B cell (primary cell): ENCODE results near the gene THADA. TPM values are rescaled to one million over a fixed set of nuclear protein-coding genes. Genes with fewer than 3 reads are reported as not detected.

ENCODE experiments used
- ATAC-seq: fragments of 200-7000 bp; cut with Tn5 transposase; one replicate; pipeline ENCODE4 v1.10.0; 2021; ENCODE audit warnings: low read depth, mild to moderate bottlenecking, moderate number of reproducible peaks, moderate library complexity
- CTCF ChIA-PET: fragments of 350-600 bp; sonication (Branson Sonifier 250); formaldehyde crosslinking; loops from one replicate; lab custom pipeline; 2021; ENCODE audit warnings: antibody characterized with exemption, inconsistent platforms; lab: Charles Lee
- POLR2A ChIA-PET: fragments of 350-600 bp; sonication (Branson Sonifier 250); formaldehyde crosslinking; loops from one replicate; lab custom pipeline; 2021; ENCODE audit warnings: antibody characterized with exemption; lab: Charles Lee
- DNase-seq: peaks from one replicate; pipeline ENCODE4 v3.0.0; 2013
- H2AFZ ChIP-seq: 2 replicates; pipeline ENCODE4 v1.6.1; 2012; ENCODE audit warnings: mild to moderate bottlenecking, low read depth, low read length; ENCODE audit not compliant: insufficient read depth, poor library complexity, severe bottlenecking
- H3K27ac ChIP-seq, 2 donors: 1 replicate in 1 of 2; 2 replicates in 1 of 2; pipeline ENCODE4 v1.5.1; 2012 to 2013; ENCODE audit warnings: low read length in 2 of 2, mild to moderate bottlenecking in 2 of 2, moderate library complexity in 1 of 2
- H3K27me3 ChIP-seq, 4 experiments: fragments of 200-600 bp in 1 of 4; sonication (generic) in 1 of 4; replicated peaks in 1 of 4; 1 replicate in 2 of 4; 2 replicates in 2 of 4; pipeline versions ENCODE4 v1.6.1 to v1.7.0; 2013 to 2016; ENCODE audit warnings: low read length in 3 of 4, mild to moderate bottlenecking in 2 of 4, mixed read lengths in 1 of 4, moderate library complexity in 1 of 4; ENCODE audit not compliant: insufficient read depth in 4 of 4, control insufficient read depth in 3 of 4; ENCODE audit errors: control extremely low read depth in 1 of 4
- H3K36me3 ChIP-seq, 2 experiments: replicated peaks in 1 of 2; 1 replicate in 1 of 2; 2 replicates in 1 of 2; pipeline versions ENCODE4 v1.6.1 to v1.7.1; 2013; ENCODE audit warnings: low read length in 1 of 2; ENCODE audit not compliant: insufficient read depth in 2 of 2, control insufficient read depth in 1 of 2; ENCODE audit errors: control extremely low read depth in 1 of 2, extremely low read depth in 1 of 2
- H3K4me1 ChIP-seq, 2 donors: fragments of 200-600 bp in 1 of 2; sonication (generic) in 1 of 2; 1 replicate in 1 of 2; 2 replicates in 1 of 2; pipeline versions ENCODE4 v1.5.1 to v1.6.1; 2013 to 2017; ENCODE audit warnings: low read length in 2 of 2; ENCODE audit not compliant: control insufficient read depth in 2 of 2, insufficient read depth in 2 of 2
- H3K4me2 ChIP-seq: replicated peaks from 2 replicates; pipeline ENCODE3; 2012; ENCODE audit warnings: mild to moderate bottlenecking, low read depth, low read length; ENCODE audit not compliant: poor library complexity, severe bottlenecking
- H3K4me3 ChIP-seq, 5 experiments: fragments of 200-600 bp in 1 of 5; sonication (generic) in 1 of 5; 1 replicate in 3 of 5; 2 replicates in 2 of 5; pipeline versions ENCODE4 v1.5.1 to v1.7.0; 2011 to 2016; ENCODE audit warnings: low read length in 4 of 5, mild to moderate bottlenecking in 4 of 5, low read depth in 2 of 5, control low read depth in 1 of 5, moderate library complexity in 1 of 5; ENCODE audit not compliant: insufficient read depth in 1 of 5; ENCODE audit errors: control extremely low read depth in 1 of 5, extremely low read depth in 1 of 5
- H3K79me2 ChIP-seq: fragments of 200-600 bp; sonication (generic); one replicate; pipeline ENCODE4 v1.6.0; 2016; ENCODE audit warnings: low read length; ENCODE audit not compliant: control insufficient read depth, insufficient read depth
- H3K9ac ChIP-seq: fragments of 200-600 bp; sonication (generic); 2 replicates; pipeline ENCODE4 v1.6.1; 2017; ENCODE audit warnings: mild to moderate bottlenecking, low read length, moderate library complexity
- H3K9me3 ChIP-seq, 3 donors: one replicate each; pipeline versions ENCODE4 v1.6.1 to v1.7.1; 2013; ENCODE audit warnings: low read length in 2 of 3; ENCODE audit not compliant: control insufficient read depth in 2 of 3, insufficient read depth in 1 of 3; ENCODE audit errors: control extremely low read depth in 1 of 3
- H4K20me1 ChIP-seq: 2 replicates; pipeline ENCODE4 v1.6.0; 2012; ENCODE audit warnings: mild to moderate bottlenecking, low read length; ENCODE audit not compliant: insufficient read depth, control insufficient read depth, poor library complexity, severe bottlenecking
- H3K27ac Mint-ChIP-seq: one replicate; pipeline ENCODE4 v1.8.0; 2021; ENCODE audit warnings: mixed read lengths
- H3K27me3 Mint-ChIP-seq: one replicate; pipeline ENCODE4 v1.8.0; 2021; ENCODE audit warnings: mixed read lengths
- H3K4me1 Mint-ChIP-seq: one replicate; pipeline ENCODE4 v1.8.0; 2021; ENCODE audit warnings: mixed read lengths
- H3K4me3 Mint-ChIP-seq: one replicate; pipeline ENCODE4 v1.8.0; 2021; ENCODE audit warnings: mixed read lengths
- H3K9me3 Mint-ChIP-seq: one replicate; pipeline ENCODE4 v1.8.0; 2022; ENCODE audit warnings: mixed read lengths; ENCODE audit not compliant: insufficient read depth
- CTCF ChIP-seq: fragments of 200-600 bp; IDR thresholded peaks from one replicate; pipeline ENCODE4 v1.8.0; 2022; ENCODE audit warnings: antibody characterized with exemption, mild to moderate bottlenecking
- EZH2 ChIP-seq: IDR thresholded peaks from 2 replicates; pipeline ENCODE4 v1.6.1; 2012; ENCODE audit warnings: borderline replicate concordance, low read depth, mild to moderate bottlenecking, moderate library complexity, low read length; ENCODE audit not compliant: insufficient read depth, poor library complexity, severe bottlenecking
- WGBS: methylation state at CpG from one replicate; pipeline ENCODE4 v1.1.5; 2013; ENCODE audit warnings: missing lambda C conversion rate; ENCODE audit not compliant: insufficient coverage; 5-methylcytosine and 5-hydroxymethylcytosine counted together
- intact Hi-C: fragments of 100-400 bp; cut with micrococcal nuclease; formaldehyde crosslinking; loops from one replicate; pipeline ENCODE4 v1.10.0; 2022
- polyA plus RNA-seq: library from polyadenylated mRNA; depleted of rRNA; stranded (reverse); fragments of >200 nt; gene quantifications from 2 replicates; pipeline ENCODE4 v1.2.3, GENCODE V29; 2012
- total RNA-seq, 2 donors: library from RNA; stranded (reverse); fragments of 120-200 nt in 1 of 2; gene quantifications; 1 replicate in 1 of 2; 2 replicates in 1 of 2; pipeline versions ENCODE4 v1.2.3 to v1.2.4, GENCODE V29; 2013 to 2022

The THADA gene
- total and polyA plus RNA-seq, 2 donors (not counting 1 experiment from before 2014, with no cell fraction given): 17.6 to 48.5 TPM

GRCh38 chr2:43507137-43507536, 88.7 kb downstream of the THADA start:
- POLR2A ChIA-PET: no interaction called here
- ATAC-seq: no peak
- no peaks in the 10 kb centered on the region for H3K9me3 ChIP-seq
- no peak overlapping the region for H3K9ac ChIP-seq
- H3K27ac ChIP-seq: no peak overlapping the region
- H3K4me2 ChIP-seq: no peak overlapping the region
- no peak overlapping the region for H2AFZ ChIP-seq
- no peaks in the 10 kb centered on the region for H3K9me3 Mint-ChIP-seq
- CTCF ChIA-PET: interaction anchor here (0.8 kb wide), 1 partner anchor 12 kb away, joined by 3 read pairs; no protein-coding TSS in a partner anchor
- no peaks in the 10 kb centered on the region for H3K4me1 ChIP-seq
- no peaks in the 10 kb centered on the region for H3K27me3 Mint-ChIP-seq
- H3K4me3 ChIP-seq: no peak overlapping the region
- H3K4me3 Mint-ChIP-seq: no peak overlapping the region
- H3K79me2 ChIP-seq: no peaks in the 10 kb centered on the region
- no peaks in the 10 kb centered on the region for H3K27me3 ChIP-seq
- H4K20me1 ChIP-seq: no peaks in the 10 kb centered on the region
- H3K36me3 ChIP-seq: peaks cover 2 to 21% of the 10 kb centered on the region in 2 experiments
- no peak overlapping the region for H3K27ac Mint-ChIP-seq
- DNase-seq: no peak
- no peaks in the 10 kb centered on the region for H3K4me1 Mint-ChIP-seq
- no peak for TF ChIP-seq EZH2
- TF ChIP-seq CTCF: no peak
- no CpG with 5 or more reads among the region's 2 CpGs for WGBS
- intact Hi-C loops: no loop called here

DNA sequence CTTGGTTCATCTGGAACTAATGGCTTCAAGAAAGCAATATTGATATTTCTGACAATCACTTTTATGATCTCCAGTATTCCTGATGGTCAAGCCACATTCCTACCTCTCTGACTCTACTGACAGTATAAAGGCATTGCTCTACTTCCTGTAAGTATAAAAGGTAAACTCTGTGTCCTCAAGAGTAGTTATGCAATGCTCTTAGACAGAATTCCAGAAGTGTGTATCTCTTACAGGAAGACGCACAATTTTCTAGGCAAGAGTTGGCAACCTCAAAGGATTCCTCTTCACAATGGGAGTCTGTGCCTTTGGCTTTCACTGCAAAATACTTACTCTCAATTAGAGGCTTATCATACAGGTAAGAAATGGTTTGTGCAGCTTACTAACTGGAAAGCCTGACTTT, 100.1 kb downstream of the THADA start:
- ATAC-seq (no peak), DNase-seq (no peak)
- intact Hi-C loops: no loop called here
- H3K9me3 Mint-ChIP-seq: peaks cover 3% of the 10 kb centered on the region
- WGBS: no CpG with 5 or more reads among the region's 1 CpG
- no peak for TF ChIP-seq EZH2
- no peak for TF ChIP-seq CTCF
- Histone ChIP-seq H3K36me3 (peaks cover 3 to 24% of the 10 kb centered on the region in 2 experiments), H3K4me1 (no peaks in the 10 kb centered on the region), H2AFZ (no peak overlapping the region), H3K79me2 (no peaks in the 10 kb centered on the region), H3K4me3 (no peak overlapping the region), H3K4me2 (no peak overlapping the region), H4K20me1 (no peaks in the 10 kb centered on the region), H3K9me3 (no peaks in the 10 kb centered on the region), H3K27ac (no peak overlapping the region), H3K9ac (no peak overlapping the region), H3K27me3 (no peaks in the 10 kb centered on the region)
- no peaks in the 10 kb centered on the region for H3K4me1 Mint-ChIP-seq
- ChIA-PET CTCF (no interaction called here), POLR2A (no interaction called here)
- H3K4me3 Mint-ChIP-seq: no peak overlapping the region
- H3K27me3 Mint-ChIP-seq: no peaks in the 10 kb centered on the region
- H3K27ac Mint-ChIP-seq: no peak overlapping the region
